K562 (cell line): ENCODE data around the gene C14orf180. TPM values are rescaled to one million over a fixed set of nuclear protein-coding genes. Genes with fewer than 3 reads are reported as not detected.

Source experiments
- ATAC-seq: fragments of 200-7000 bp; cut with Tn5 transposase; 3 replicates; pipeline ENCODE4 v1.9.1; 2020; ENCODE audit warnings: moderate library complexity
- BruUV-seq: library from RNA; stranded (reverse); fragments of 400-500 nt; replicated peaks from 2 replicates; lab custom pipeline; 2021; lab: Mats Ljungman, UMichigan
- CTCF ChIA-PET: fragments of 300-600 bp; formaldehyde crosslinking; extraction: SDS; loops from one replicate; lab custom pipeline; 2021; ENCODE audit warnings: low intra/inter-chr PET ratio; lab: Yijun Ruan, JAX
- POLR2A ChIA-PET: fragments of 300-600, 350-650 bp; sonication (Branson Sonifier 250); formaldehyde crosslinking; extraction: SDS; loops from one replicate; lab custom pipeline; 2021; ENCODE audit warnings: antibody characterized with exemption, inconsistent platforms; lab: Yijun Ruan, JAX
- DNase-seq, 4 experiments: peaks; one replicate each; pipeline versions ENCODE4 v3.0.0 to v3.0.0-alpha.2; 2011 to 2018; ENCODE audit warnings: low spot score in 3 of 4, mixed read lengths in 3 of 4; ENCODE audit errors: extremely low read depth in 1 of 4
- FAIRE-seq: peaks from 2 replicates; lab custom pipeline; 2011; peaks lifted over from hg19 to GRCh38; lab: Jason Lieb, UNC
- H2AFZ ChIP-seq: 2 replicates; pipeline ENCODE4 v1.6.0; 2011; ENCODE audit warnings: low read depth, low read length, control low read depth, inconsistent platforms
- H3K27ac ChIP-seq: fragments of 200-600 bp; 3 replicates; pipeline ENCODE4 v1.8.0; 2011; ENCODE audit warnings: low read depth, mild to moderate bottlenecking, control low read depth, inconsistent platforms, low read length, moderate library complexity, mixed read lengths; ENCODE audit errors: extremely low read depth
- H3K27me3 ChIP-seq, 2 experiments: fragments of 300-600 bp in 1 of 2; 2 replicates in 1 of 2; 3 replicates in 1 of 2; pipeline versions ENCODE4 v1.6.0 to v1.8.0; 2011; ENCODE audit warnings: inconsistent platforms in 2 of 2, low read length in 2 of 2, mild to moderate bottlenecking in 1 of 2, mixed read lengths in 1 of 2, moderate library complexity in 1 of 2; ENCODE audit not compliant: control insufficient read depth in 2 of 2, insufficient read depth in 2 of 2
- H3K36me3 ChIP-seq: fragments of 300-600 bp; 3 replicates; pipeline ENCODE4 v1.8.0; 2011; ENCODE audit warnings: mild to moderate bottlenecking, low read length, inconsistent platforms; ENCODE audit not compliant: control insufficient read depth, insufficient read depth
- H3K4me1 ChIP-seq, 2 experiments: fragments of 200-600 bp in 1 of 2; replicated peaks in 1 of 2; 2 replicates in 1 of 2; 3 replicates in 1 of 2; pipeline versions ENCODE4 v1.5.1 to v1.8.0; 2011; ENCODE audit warnings: inconsistent platforms in 2 of 2, low read length in 2 of 2, mild to moderate bottlenecking in 1 of 2, mixed read lengths in 1 of 2, moderate library complexity in 1 of 2; ENCODE audit not compliant: control insufficient read depth in 2 of 2, insufficient read depth in 2 of 2
- H3K4me2 ChIP-seq: 2 replicates; pipeline ENCODE4 v1.6.1; 2011; ENCODE audit warnings: low read length, control low read depth, inconsistent platforms, mixed read lengths; ENCODE audit not compliant: insufficient read depth
- H3K4me3 ChIP-seq: fragments of 200-600 bp; sonication (generic), shearing (Covaris generic); 2 replicates; pipeline ENCODE4 v1.5.1; 2016; ENCODE audit warnings: control low read depth, inconsistent platforms
- H3K79me2 ChIP-seq: fragments of 200-600 bp; 3 replicates; pipeline ENCODE4 v1.8.0; 2011; ENCODE audit warnings: low read length, inconsistent platforms; ENCODE audit not compliant: control insufficient read depth, insufficient read depth
- H3K9ac ChIP-seq, 2 experiments: 2 replicates each; pipeline versions ENCODE4 v1.6.0 to v1.6.1; 2011; ENCODE audit warnings: low read depth in 2 of 2, low read length in 2 of 2, control low read depth in 1 of 2, inconsistent platforms in 1 of 2, mild to moderate bottlenecking in 1 of 2, mixed read lengths in 1 of 2; ENCODE audit not compliant: insufficient read depth in 1 of 2
- H3K9me1 ChIP-seq: one replicate; pipeline ENCODE4 v1.6.0; 2011; ENCODE audit warnings: inconsistent platforms, mild to moderate bottlenecking, low read length, moderate library complexity; ENCODE audit not compliant: control insufficient read depth, insufficient read depth
- H3K9me3 ChIP-seq: replicated peaks from 2 replicates; pipeline ENCODE4 v1.5.1; 2011; ENCODE audit warnings: low read depth, low read length, inconsistent platforms; ENCODE audit not compliant: control insufficient read depth, insufficient read depth
- H4K20me1 ChIP-seq: replicated peaks from 2 replicates; pipeline ENCODE4 v1.6.1; 2011; ENCODE audit warnings: low read length, inconsistent platforms, mixed read lengths; ENCODE audit not compliant: control insufficient read depth, insufficient read depth
- CBX3 ChIP-seq, 2 experiments: IDR thresholded peaks; 1 replicate in 1 of 2; 2 replicates in 1 of 2; pipeline ENCODE4 v1.6.1; 2012; ENCODE audit warnings: inconsistent platforms in 2 of 2, low read length in 2 of 2, borderline replicate concordance in 1 of 2, control low read depth in 1 of 2
- FOXJ2 ChIP-seq: fragments of 200-800 bp; sonication (Bioruptor generic); IDR thresholded peaks from 2 replicates; pipeline ENCODE4 v1.6.1; 2016; ENCODE audit warnings: missing genetic modification characterization, missing compliant biosample characterization
- HDAC1 ChIP-seq, 2 experiments: fragments of 450-650 bp; IDR thresholded peaks; 2 replicates each; pipeline ENCODE4 v1.6.1; 2016 to 2017; ENCODE audit warnings: inconsistent platforms in 1 of 2, mild to moderate bottlenecking in 1 of 2, moderate library complexity in 1 of 2
- RREB1 ChIP-seq: fragments of 250-450 bp; sonication (Bioruptor Pico); IDR thresholded peaks from 2 replicates; pipeline ENCODE4 v1.4.0; 2020
- SMAD4 ChIP-seq: fragments of 250-450 bp; sonication (Bioruptor Pico); conservative IDR thresholded peaks from 2 replicates; pipeline ENCODE4 v1.8.0; 2021; ENCODE audit warnings: inconsistent platforms, mild to moderate bottlenecking, moderate library complexity
- SRSF3 ChIP-seq: fragments of 200-400 bp; formaldehyde crosslinking; IDR thresholded peaks from 2 replicates; pipeline ENCODE4 v1.6.1; 2016; ENCODE audit warnings: mild to moderate bottlenecking, low read length, moderate library complexity; ENCODE audit not compliant: insufficient read depth
- TCF7 ChIP-seq: sonication (generic); IDR thresholded peaks from 2 replicates; pipeline ENCODE4 v1.6.1; 2016; ENCODE audit warnings: antibody characterized with exemption, borderline replicate concordance
- TFE3 ChIP-seq: fragments of 450-650 bp; formaldehyde crosslinking; IDR thresholded peaks from 2 replicates; pipeline ENCODE4 v1.4.0; 2020; ENCODE audit warnings: mild to moderate bottlenecking, mixed read lengths
- ZNF253 ChIP-seq: fragments of 250-450 bp; sonication (Bioruptor Pico); conservative IDR thresholded peaks from 2 replicates; pipeline ENCODE4 v1.6.1; 2021; ENCODE audit warnings: mild to moderate bottlenecking
- ZNF444 ChIP-seq: fragments of 250-450 bp; sonication (Bioruptor Pico); IDR thresholded peaks from 2 replicates; pipeline ENCODE4 v1.4.0; 2020; ENCODE audit warnings: mild to moderate bottlenecking, moderate library complexity
- WGBS: fragments of 100-300 bp; shearing (Covaris generic); methylation state at CpG from one replicate; pipeline ENCODE4 v1.1.6; 2016; ENCODE audit warnings: low coverage, mixed read lengths; ENCODE audit not compliant: insufficient coverage; ENCODE audit errors: missing lambda C conversion rate; 5-methylcytosine and 5-hydroxymethylcytosine counted together
- in situ Hi-C: fragments of 300-500 bp; cut with MboI; formaldehyde crosslinking; loops from 4 replicates; pipeline ENCODE4 v1.15.0; 2018; ENCODE audit warnings: inconsistent platforms, mixed read lengths
- intact Hi-C: fragments of 100-400 bp; cut with micrococcal nuclease; formaldehyde crosslinking; loops from 2 replicates; pipeline ENCODE4 v1.14.2; 2022
- polyA plus RNA-seq, 8 experiments: library from polyadenylated mRNA; depleted of rRNA in 4 of 8; stranded (reverse) in 5 of 8; unstranded in 3 of 8; fragments of >200 nt; fragmentation: Nextera tagmentation in 2 of 8; fragmentation: Illumina TruSeq in 1 of 8; extraction: Ambion mirVana in 2 of 8; extraction: Trizol in 1 of 8; gene quantifications; 2 replicates each; pipeline versions ENCODE4 v1.2.1 to v1.2.3, GENCODE V29; 2011 to 2014; ENCODE audit warnings: inconsistent platforms in 1 of 8, missing spikeins in 1 of 8
- total RNA-seq, 7 experiments: library from RNA; depleted of rRNA in 6 of 7; stranded (reverse); fragments of >200 nt in 6 of 7; fragmentation: Illumina TruSeq in 2 of 7; extraction: Trizol in 2 of 7; gene quantifications; 2 replicates each; pipeline versions ENCODE4 v1.2.1 to v1.2.3, GENCODE V29; 2011 to 2021; ENCODE audit warnings: low replicate concordance in 1 of 7

The C14orf180 gene
- total and polyA plus RNA-seq, 9 of the 15 experiments (the other 6 are each of a cell fraction or from before 2014, with no cell fraction given), result not detected

GRCh38 chr14:104541905-104542465 is 37.6 kb upstream of the C14orf180 start:
- Histone ChIP-seq H3K9me1 (no peaks in the 10 kb centered on the region), H3K27ac (no peak overlapping the region), H3K79me2 (no peaks in the 10 kb centered on the region), H3K4me3 (no peak overlapping the region), H3K9ac (no peak overlapping the region), H3K27me3 (peaks cover 0 to 18% of the 10 kb centered on the region in 2 experiments; a peak in 4 of 5 replicates), H4K20me1 (no peaks in the 10 kb centered on the region; the same call in 1 of the 2 replicates), H3K4me2 (no peak overlapping the region), H2AFZ (no peak overlapping the region), H3K36me3 (no peaks in the 10 kb centered on the region), H3K9me3 (no peaks in the 10 kb centered on the region), H3K4me1 (no peaks in the 10 kb centered on the region)
- TF ChIP-seq CBX3 (IDR thresholded peaks at IDR 0.05; ENCODE audit: borderline replicate concordance in 1 of 2, low read length in 2 of 2) (no peak), ZNF253 (no peak), SRSF3 (no peak), HDAC1 (IDR thresholded peaks at IDR 0.05) (no peak), ZNF444 (CRISPR knock-in tag) (no peak), TCF7 (no peak), RREB1 (no peak), SMAD4 (no peak), TFE3 (CRISPR knock-in tag) (no peak), FOXJ2 (no peak)
- POLR2A ChIA-PET, result no interaction called here
- ATAC-seq (no peak), FAIRE-seq (no peak), DNase-seq (no peak)
- intact Hi-C loops (no loop called here), in situ Hi-C loops (no loop called here)
- 0% methylated on average over 10 of the region's 11 CpGs for WGBS
- BruUV-seq, result no TSS peak
- CTCF ChIA-PET, result no interaction called here
